Caco-2 (cell line): ENCODE measurements around the gene TMEM200A. TPM values are rescaled to one million over a fixed set of nuclear protein-coding genes. Genes with fewer than 3 reads are reported as not detected.

Experiments
- BruUV-seq: library from RNA; stranded (reverse); fragments of 400-500 nt; replicated peaks from 2 replicates; lab custom pipeline; 2021; lab: Mats Ljungman, UMichigan
- CTCF ChIA-PET: fragments of 300-600 bp; sonication (Branson Sonifier 250); formaldehyde crosslinking; loops from one replicate; lab custom pipeline; 2022; ENCODE audit warnings: antibody characterized with exemption; lab: Charles Lee
- POLR2A ChIA-PET: fragments of 300-600 bp; sonication (Branson Sonifier 250); formaldehyde crosslinking; loops from one replicate; lab custom pipeline; 2022; ENCODE audit warnings: antibody characterized with exemption; lab: Charles Lee
- DNase-seq, 2 experiments: peaks; one replicate each; pipeline versions ENCODE4 v3.0.0 to v3.0.0-alpha.2; 2020 to 2022
- H3K27me3 ChIP-seq: replicated peaks from 2 replicates; pipeline ENCODE4 v1.6.0; 2011; ENCODE audit warnings: low read length; ENCODE audit not compliant: control insufficient read depth, insufficient read depth
- H3K36me3 ChIP-seq: 2 replicates; pipeline ENCODE4 v1.5.1; 2011; ENCODE audit warnings: low read length; ENCODE audit not compliant: control insufficient read depth, insufficient read depth
- H3K4me1 ChIP-seq: fragments of 250-450 bp; sonication (Bioruptor Pico); 2 replicates; pipeline ENCODE4 v1.5.1; 2020; ENCODE audit warnings: mild to moderate bottlenecking
- H3K4me3 ChIP-seq: 2 replicates; pipeline ENCODE4 v1.5.1; 2011; ENCODE audit warnings: low read depth, mild to moderate bottlenecking, control low read depth, low read length
- H3K9me3 ChIP-seq: fragments of 250-450 bp; sonication (Bioruptor Pico); 2 replicates; pipeline ENCODE4 v1.5.1; 2020; ENCODE audit warnings: mild to moderate bottlenecking, moderate library complexity
- H3K27ac Mint-ChIP-seq: one replicate; pipeline ENCODE4 v1.8.0; 2022; ENCODE audit warnings: mixed read lengths; ENCODE audit not compliant: unreplicated experiment
- H3K27me3 Mint-ChIP-seq: one replicate; pipeline ENCODE4 v1.8.0; 2022; ENCODE audit warnings: mixed read lengths; ENCODE audit not compliant: insufficient read depth, unreplicated experiment
- H3K36me3 Mint-ChIP-seq: one replicate; pipeline ENCODE4 v1.8.0; 2022; ENCODE audit warnings: mild to moderate bottlenecking, mixed read lengths; ENCODE audit not compliant: insufficient read depth, unreplicated experiment
- H3K4me1 Mint-ChIP-seq: one replicate; pipeline ENCODE4 v1.8.0; 2022; ENCODE audit warnings: low read depth, mixed read lengths; ENCODE audit not compliant: unreplicated experiment
- H3K4me3 Mint-ChIP-seq: one replicate; pipeline ENCODE4 v1.8.0; 2022; ENCODE audit warnings: mild to moderate bottlenecking, moderate library complexity, mixed read lengths; ENCODE audit not compliant: unreplicated experiment
- H3K9me3 Mint-ChIP-seq: one replicate; pipeline ENCODE4 v1.8.0; 2022; ENCODE audit warnings: mixed read lengths; ENCODE audit not compliant: unreplicated experiment
- CTCF ChIP-seq, 2 experiments: fragments of 200-600 bp in 1 of 2; IDR thresholded peaks; 1 replicate in 1 of 2; 2 replicates in 1 of 2; pipeline versions ENCODE4 v1.5.1 to v1.8.0; 2011 to 2022; ENCODE audit warnings: antibody characterized with exemption in 1 of 2, control low read depth in 1 of 2, inconsistent platforms in 1 of 2, low read depth in 1 of 2, low read length in 1 of 2, mild to moderate bottlenecking in 1 of 2, moderate library complexity in 1 of 2; ENCODE audit not compliant: insufficient read depth in 1 of 2, severe bottlenecking in 1 of 2, unreplicated experiment in 1 of 2
- intact Hi-C: fragments of 100-400 bp; cut with micrococcal nuclease; formaldehyde crosslinking; loops from one replicate; pipeline ENCODE4 v1.10.0; 2022; ENCODE audit not compliant: unreplicated experiment
- total RNA-seq: library from RNA; stranded (reverse); gene quantifications from 2 replicates; pipeline ENCODE4 v1.2.3, GENCODE V29; 2022

TMEM200A gene
- total RNA-seq, 1 experiment from 2014 or later: 16.3 TPM

GRCh38 chr6:130372786-130373185 lies 7.0 kb downstream of the TMEM200A start:
- BruUV-seq: no TSS peak
- Mint-ChIP-seq H3K36me3 (peaks cover 5% of the 10 kb centered on the region), H3K9me3 (peaks cover 9% of the 10 kb centered on the region), H3K27ac (no peak overlapping the region), H3K4me3 (no peak overlapping the region), H3K4me1 (peaks cover 54% of the 10 kb centered on the region), H3K27me3 (no peaks in the 10 kb centered on the region)
- no peak for DNase-seq
- H3K36me3 ChIP-seq: no peaks in the 10 kb centered on the region
- no peaks in the 10 kb centered on the region for H3K9me3 ChIP-seq
- POLR2A ChIA-PET: no interaction called here
- no peak overlapping the region for H3K4me3 ChIP-seq
- no peak for TF ChIP-seq CTCF (IDR thresholded peaks at IDR 0.05; ENCODE audit: insufficient read depth in 1 of 2, low read depth in 1 of 2, low read length in 1 of 2, severe bottlenecking in 1 of 2, unreplicated experiment in 1 of 2)
- intact Hi-C loops: no loop called here
- no peaks in the 10 kb centered on the region for H3K27me3 ChIP-seq
- CTCF ChIA-PET: no interaction called here
- H3K4me1 ChIP-seq: peaks cover 33% of the 10 kb centered on the region

- Histone ChIP-seq H3K4me1 (peaks cover 40% of the 10 kb centered on the region), H3K36me3 (no peaks in the 10 kb centered on the region), H3K27me3 (no peaks in the 10 kb centered on the region), H3K4me3 (no peak overlapping the region), H3K9me3 (no peaks in the 10 kb centered on the region)
- Mint-ChIP-seq H3K4me3 (no peak overlapping the region), H3K36me3 (peaks cover 5% of the 10 kb centered on the region), H3K27ac (no peak overlapping the region), H3K4me1 (peaks cover 46% of the 10 kb centered on the region), H3K9me3 (peaks cover 9% of the 10 kb centered on the region), H3K27me3 (no peaks in the 10 kb centered on the region)
- no peak for DNase-seq
- CTCF ChIA-PET: no interaction called here
- intact Hi-C loops: no loop called here
- no TSS peak for BruUV-seq
- no peak for TF ChIP-seq CTCF (IDR thresholded peaks at IDR 0.05; ENCODE audit: insufficient read depth in 1 of 2, low read depth in 1 of 2, low read length in 1 of 2, severe bottlenecking in 1 of 2, unreplicated experiment in 1 of 2)
- POLR2A ChIA-PET: no interaction called here
Measured at GRCh38 chr6:130373992-130374391, 8.2 kb downstream of the TMEM200A start.

GRCh38 chr6:130376936-130377335 lies 11.1 kb downstream of the TMEM200A start:
- Mint-ChIP-seq H3K27ac (no peak overlapping the region), H3K27me3 (no peaks in the 10 kb centered on the region), H3K4me3 (no peak overlapping the region), H3K4me1 (peaks cover 31% of the 10 kb centered on the region), H3K9me3 (no peaks in the 10 kb centered on the region), H3K36me3 (no peaks in the 10 kb centered on the region)
- Histone ChIP-seq H3K4me1 (peaks cover 28% of the 10 kb centered on the region), H3K9me3 (no peaks in the 10 kb centered on the region), H3K36me3 (no peaks in the 10 kb centered on the region), H3K27me3 (no peaks in the 10 kb centered on the region), H3K4me3 (no peak overlapping the region)
- ChIA-PET POLR2A (no interaction called here), CTCF (interaction anchor here (1.3 kb wide), 1 partner anchor 11 kb away, joined by 7 read pairs; the partner anchor contains the start of gene TMEM200A)
- BruUV-seq: no TSS peak
- TF ChIP-seq CTCF (IDR thresholded peaks at IDR 0.05; ENCODE audit: insufficient read depth in 1 of 2, low read depth in 1 of 2, low read length in 1 of 2, severe bottlenecking in 1 of 2, unreplicated experiment in 1 of 2): no peak
- intact Hi-C loops: no loop called here
- DNase-seq: no peak
